Measurements from ENCODE around the gene WIPF2. TPM values are rescaled to one million over a fixed set of nuclear protein-coding genes. Genes with fewer than 3 reads are reported as not detected.

Gene WIPF2
- total and polyA plus RNA-seq, 2 donors (not counting 3 experiments of a cell fraction or from before 2014, with no cell fraction given): 8.4 to 30.4 TPM

DNA sequence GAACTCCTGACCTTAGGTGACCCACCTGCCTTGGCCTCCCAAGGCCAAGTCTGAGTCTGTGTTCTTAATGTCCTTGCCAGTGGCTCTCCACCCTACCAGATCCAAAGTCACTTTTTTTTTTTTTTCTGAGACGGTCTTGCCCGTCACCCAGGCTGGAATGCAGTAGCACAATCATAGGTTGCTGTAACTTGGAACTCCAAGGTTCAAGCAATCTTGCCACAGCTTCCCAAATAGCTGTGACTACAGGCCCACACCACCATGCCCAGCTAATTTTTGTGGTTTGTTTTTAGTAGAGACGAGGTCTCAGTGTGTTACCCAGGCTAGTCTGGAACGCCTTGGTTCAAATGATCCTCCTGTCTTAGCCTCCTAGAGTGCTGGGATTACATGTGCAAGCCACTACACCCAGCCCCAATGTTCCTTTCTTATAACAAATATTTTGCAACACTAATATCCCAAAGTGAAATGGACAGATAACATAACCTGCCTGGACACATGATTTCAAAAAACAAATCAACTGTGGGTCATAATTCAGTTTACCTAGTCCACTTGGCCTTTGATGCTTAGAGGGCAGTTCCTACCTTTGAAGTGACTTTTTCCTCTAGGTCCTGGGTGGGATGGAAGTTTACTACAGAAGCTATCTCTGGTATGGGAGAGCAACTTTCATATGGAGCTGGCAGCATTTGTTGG lies 45.9 kb upstream of the WIPF2 start:
- FAIRE-seq: peak; percentile 48
- Histone ChIP-seq H2AFZ (ENCODE audit: low read depth, low read length) (no peak overlapping the region), H3K4me3 (replicated peaks in 1 of 3; ENCODE audit: insufficient read depth in 1 of 3, low read depth in 1 of 3, low read length in 3 of 3) (no peak overlapping the region), H3K79me2 (ENCODE audit: control insufficient read depth, insufficient read depth, low read length) (no peaks in the 10 kb centered on the region), H3K4me1 (ENCODE audit: control insufficient read depth, extremely low read depth, insufficient read depth, low read length) (peaks cover 3% of the 10 kb centered on the region), H4K20me1 (replicated peaks; ENCODE audit: control insufficient read depth, extremely low read depth, insufficient read depth, low read length) (no peaks in the 10 kb centered on the region), H3K36me3 (ENCODE audit: control insufficient read depth in 2 of 2, extremely low read depth in 1 of 2, insufficient read depth in 2 of 2, low read length in 2 of 2) (peaks cover 24 to 27% of the 10 kb centered on the region in 2 experiments), H3K9ac (replicated peaks; ENCODE audit: extremely low read depth, insufficient read depth, low read length) (no peak overlapping the region), H3K4me2 (ENCODE audit: insufficient read depth, low read length) (no peak overlapping the region), H3K27ac (ENCODE audit: insufficient read depth, low read depth, low read length) (no peak overlapping the region), H3K27me3 (ENCODE audit: control insufficient read depth in 2 of 2, insufficient read depth in 2 of 2, low read length in 2 of 2) (no peaks in the 10 kb centered on the region), H3K9me3 (replicated peaks; ENCODE audit: control insufficient read depth, insufficient read depth, low read length) (no peaks in the 10 kb centered on the region), H3K9me1 (replicated peaks; ENCODE audit: control insufficient read depth, extremely low read depth, insufficient read depth, low read length) (no peaks in the 10 kb centered on the region)
- ChIA-PET POLR2A (interaction anchor here (0.7 kb wide), 1 partner anchor 33 kb away, joined by 7 read pairs; the partner anchor contains the start of gene CASC3), CTCF (interaction anchor here (0.8 to 1.2 kb wide), 3 partner anchors 9 to 60 kb away, joined by 3 read pairs; no protein-coding TSS in a partner anchor)
- DNase-seq (ENCODE audit: low read depth, low spot score): no peak
- TF ChIP-seq FOS (IDR thresholded peaks at IDR 0.05; ENCODE audit: borderline replicate concordance, insufficient read depth, low read length) (no peak), MYC (IDR thresholded peaks at IDR 0.05; ENCODE audit: low read depth, low read length) (no peak), EZH2 (IDR thresholded peaks at IDR 0.05; ENCODE audit: borderline replicate concordance, low read depth, low read length, severe bottlenecking) (no peak), POLR2A (IDR thresholded peaks at IDR 0.05; ENCODE audit: low read depth, low read length) (no peak), JUN (IDR thresholded peaks at IDR 0.05; ENCODE audit: borderline replicate concordance, insufficient read depth, insufficient read length, low read depth) (no peak), POLR2AphosphoS5 (IDR thresholded peaks at IDR 0.05; ENCODE audit: insufficient read depth, low read depth, low read length) (no peak), GATA2 (IDR thresholded peaks at IDR 0.05; ENCODE audit: insufficient read depth, insufficient read length, low read depth, low read length) (no peak)
- TF ChIP-seq, protein P1, sequence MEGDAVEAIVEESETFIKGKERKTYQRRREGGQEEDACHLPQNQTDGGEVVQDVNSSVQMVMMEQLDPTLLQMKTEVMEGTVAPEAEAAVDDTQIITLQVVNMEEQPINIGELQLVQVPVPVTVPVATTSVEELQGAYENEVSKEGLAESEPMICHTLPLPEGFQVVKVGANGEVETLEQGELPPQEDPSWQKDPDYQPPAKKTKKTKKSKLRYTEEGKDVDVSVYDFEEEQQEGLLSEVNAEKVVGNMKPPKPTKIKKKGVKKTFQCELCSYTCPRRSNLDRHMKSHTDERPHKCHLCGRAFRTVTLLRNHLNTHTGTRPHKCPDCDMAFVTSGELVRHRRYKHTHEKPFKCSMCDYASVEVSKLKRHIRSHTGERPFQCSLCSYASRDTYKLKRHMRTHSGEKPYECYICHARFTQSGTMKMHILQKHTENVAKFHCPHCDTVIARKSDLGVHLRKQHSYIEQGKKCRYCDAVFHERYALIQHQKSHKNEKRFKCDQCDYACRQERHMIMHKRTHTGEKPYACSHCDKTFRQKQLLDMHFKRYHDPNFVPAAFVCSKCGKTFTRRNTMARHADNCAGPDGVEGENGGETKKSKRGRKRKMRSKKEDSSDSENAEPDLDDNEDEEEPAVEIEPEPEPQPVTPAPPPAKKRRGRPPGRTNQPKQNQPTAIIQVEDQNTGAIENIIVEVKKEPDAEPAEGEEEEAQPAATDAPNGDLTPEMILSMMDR (IDR thresholded peaks at IDR 0.05; ENCODE audit: extremely low read depth in 1 of 2, insufficient read depth in 1 of 2, low read depth in 1 of 2, low read length in 2 of 2): no peak
- TF ChIP-seq, protein P2, sequence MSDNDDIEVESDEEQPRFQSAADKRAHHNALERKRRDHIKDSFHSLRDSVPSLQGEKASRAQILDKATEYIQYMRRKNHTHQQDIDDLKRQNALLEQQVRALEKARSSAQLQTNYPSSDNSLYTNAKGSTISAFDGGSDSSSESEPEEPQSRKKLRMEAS (IDR thresholded peaks at IDR 0.05; ENCODE audit: insufficient read depth, insufficient read length): no peak
- intact Hi-C loops (cut with micrococcal nuclease) (no loop called here), dilution Hi-C loops (cut with MboI; ENCODE audit: extremely low pct_ligation_motif_present, low sequenced_read_pairs) (no loop called here)
- no TSS peak for BruUV-seq (replicated peaks)

All from endothelial cell of umbilical vein (primary cell).